IPS-11a (cell line): ENCODE results near the gene GZMH.
"Not testable (repeated sequence)": the region's sequence is repeated elsewhere in the genome, so short reads cannot be mapped to it uniquely, and the experiment has no call there.

Experiments used
- H3K4me3 ChIP-seq: one replicate; pipeline ENCODE4 v1.5.1; 2013; ENCODE audit warnings: low read depth, low read length, control low read depth

The GZMH gene

GRCh38 chr14:24609655-24610344, at the start of gene GZMH:
TSS of gene GZMH (minus strand) at chr14:24609685. CDS start at chr14:24609613, 72 bp downstream.
- no peak within 1 kb of the TSS for H3K4me3 ChIP-seq

GRCh38 chr14:24648361-24648760, 38.9 kb upstream of the GZMH start:
- not testable (repeated sequence) for H3K4me3 ChIP-seq

DNA sequence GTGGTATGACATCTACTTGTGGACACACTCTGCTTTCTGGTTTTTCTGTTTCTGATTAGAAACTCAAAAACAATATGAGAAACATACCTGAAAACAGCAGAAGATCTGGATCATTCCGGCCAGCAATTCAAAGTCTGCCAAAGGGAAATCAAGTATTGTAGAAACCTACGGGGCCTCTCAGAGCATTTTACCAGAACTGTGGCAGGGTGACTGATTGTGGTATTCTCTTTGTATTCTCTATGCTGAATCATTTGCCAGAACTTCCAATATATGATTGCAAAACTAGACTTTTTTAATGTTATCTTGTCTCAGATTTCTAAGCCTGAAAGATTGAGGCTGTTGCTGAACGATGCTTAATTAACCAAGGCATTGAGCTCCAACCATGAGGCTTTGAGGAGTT, 30.4 kb upstream of the GZMH start:
- no peak overlapping the region for H3K4me3 ChIP-seq

GRCh38 chr14:24639270-24639669, 29.8 kb upstream of the GZMH start:
- H3K4me3 ChIP-seq, result no peak overlapping the region

GRCh38 chr14:24634158-24634557, 24.7 kb upstream of the GZMH start, which contains the start of gene GZMB:
TSS of gene GZMB (minus strand) at chr14:24634190. CDS start at chr14:24634160, 30 bp downstream.
- no peak within 1 kb of the TSS for H3K4me3 ChIP-seq

DNA sequence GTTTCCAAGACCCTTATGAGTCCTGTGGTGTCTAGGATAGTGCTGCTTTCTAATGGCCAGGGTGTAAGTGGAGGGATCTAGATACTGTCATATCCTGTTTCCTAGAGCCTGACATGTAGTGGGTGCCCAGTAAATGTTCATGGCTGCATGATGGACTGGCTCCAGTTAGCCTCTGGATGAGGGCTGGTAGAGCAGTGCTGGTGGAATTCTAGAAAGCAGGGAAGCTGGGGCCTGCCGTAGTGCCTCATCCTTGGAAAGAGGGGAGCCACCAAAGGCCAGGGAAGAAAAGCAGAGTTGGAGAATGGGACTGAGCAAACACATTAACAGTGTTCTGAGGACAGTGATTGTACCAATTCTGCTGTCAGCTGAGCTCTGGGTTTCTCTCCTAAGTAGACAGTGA, 23.9 kb upstream of the GZMH start:
- H3K4me3 ChIP-seq, result no peak overlapping the region

DNA sequence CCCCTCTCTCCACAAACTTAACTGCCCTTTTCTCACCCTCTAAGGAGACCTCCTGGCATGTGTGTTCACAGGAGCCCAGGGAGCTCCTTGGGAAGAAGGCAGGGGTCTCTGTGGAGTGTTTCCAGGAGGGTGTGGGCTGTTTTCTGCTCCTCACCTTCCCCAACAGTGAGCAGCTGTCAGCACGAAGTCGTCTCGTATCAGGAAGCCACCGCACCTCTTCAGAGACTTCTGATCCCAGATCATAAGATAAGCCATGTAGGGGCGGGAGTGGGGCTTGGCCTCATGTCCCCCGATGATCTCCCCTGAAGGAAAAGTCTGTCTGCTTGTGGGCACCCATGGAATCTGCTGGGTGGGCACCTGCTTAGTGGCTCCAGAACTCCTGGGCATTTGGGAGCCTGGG, 23.3 kb upstream of the GZMH start:
- H3K4me3 ChIP-seq, result no peak overlapping the region

DNA sequence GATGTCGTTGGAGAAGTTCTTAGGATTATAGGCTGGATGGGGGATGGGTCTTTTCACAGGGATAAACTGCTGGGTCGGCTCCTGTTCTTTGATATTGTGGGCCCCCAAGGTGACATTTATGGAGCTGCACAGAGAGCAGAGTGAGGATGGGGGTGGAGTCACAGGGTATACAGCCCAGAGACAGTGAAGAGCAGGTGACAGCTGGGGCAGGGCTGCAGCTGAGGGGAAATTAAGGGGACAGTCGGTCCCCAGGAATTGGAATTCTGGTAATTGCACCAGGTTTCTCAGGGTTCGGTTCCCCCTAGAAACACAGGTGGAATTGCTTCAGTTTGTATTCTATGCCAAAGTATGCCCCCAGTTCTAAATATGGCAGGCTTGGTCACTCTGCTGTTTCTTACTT, 22.9 kb upstream of the GZMH start:
- no peak overlapping the region for H3K4me3 ChIP-seq

DNA sequence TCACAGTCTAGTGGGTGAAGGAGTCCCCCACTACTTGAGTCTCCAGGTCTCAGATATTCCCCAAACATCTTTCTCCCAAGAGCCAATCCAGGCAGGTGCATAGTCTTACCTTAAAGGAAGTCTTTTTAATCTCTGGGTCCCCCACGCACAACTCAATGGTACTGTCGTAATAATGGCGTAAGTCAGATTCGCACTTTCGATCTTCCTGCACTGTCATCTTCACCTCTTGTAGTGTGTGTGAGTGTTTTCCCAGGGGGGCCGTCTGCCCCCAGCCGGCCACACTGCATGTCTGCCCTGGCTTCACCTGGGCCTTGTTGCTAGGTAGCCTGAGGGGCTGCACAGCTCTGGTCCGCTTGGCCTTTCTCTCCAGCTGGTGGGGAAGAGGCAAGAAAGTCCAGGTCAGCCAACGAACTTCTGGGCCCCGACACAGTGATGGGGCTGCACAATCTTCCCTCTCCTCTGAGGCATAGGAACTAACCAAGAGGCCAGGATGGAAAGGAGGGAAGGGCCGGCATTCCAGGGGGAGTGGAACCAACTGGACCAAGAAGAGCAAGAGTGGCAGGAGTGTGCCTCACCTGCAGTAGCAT, 22.4 kb upstream of the GZMH start:
- H3K4me3 ChIP-seq, result no peak overlapping the region

DNA sequence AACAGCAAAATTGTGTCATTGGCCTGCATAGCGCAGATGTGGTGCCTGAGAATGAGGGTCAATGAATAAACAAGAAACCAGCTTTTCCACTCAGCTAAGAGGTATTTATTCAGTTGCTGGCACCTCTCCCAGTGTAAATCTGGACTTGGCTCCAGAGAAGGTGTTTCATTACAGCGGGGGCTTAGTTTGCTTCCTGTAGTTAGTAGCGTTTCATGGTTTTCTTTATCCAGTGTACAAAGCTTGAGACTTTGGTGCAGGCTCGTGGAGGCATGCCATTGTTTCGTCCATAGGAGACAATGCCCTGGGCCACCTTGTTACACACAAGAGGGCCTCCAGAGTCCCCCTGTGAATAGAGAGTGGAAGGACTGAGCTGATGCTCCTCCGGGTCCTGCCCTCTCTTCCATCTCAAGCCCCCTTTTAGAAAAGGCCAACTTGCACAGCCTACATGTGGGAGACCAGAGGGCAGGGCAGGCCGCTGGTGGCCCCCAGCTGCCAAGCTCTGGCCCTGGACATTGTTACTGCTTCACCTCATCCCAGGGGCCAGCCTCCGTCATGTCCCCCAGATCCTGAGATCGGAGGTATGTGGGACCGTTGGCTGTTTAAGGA, 21.5 kb upstream of the GZMH start:
- no peak overlapping the region for H3K4me3 ChIP-seq

- H3K4me3 ChIP-seq, result no peak overlapping the region
These were observed 20.8 kb upstream of the GZMH start for GRCh38 chr14:24630087-24630871.

GRCh38 chr14:24629521-24629920, 20.0 kb upstream of the GZMH start:
- no peak overlapping the region for H3K4me3 ChIP-seq

DNA sequence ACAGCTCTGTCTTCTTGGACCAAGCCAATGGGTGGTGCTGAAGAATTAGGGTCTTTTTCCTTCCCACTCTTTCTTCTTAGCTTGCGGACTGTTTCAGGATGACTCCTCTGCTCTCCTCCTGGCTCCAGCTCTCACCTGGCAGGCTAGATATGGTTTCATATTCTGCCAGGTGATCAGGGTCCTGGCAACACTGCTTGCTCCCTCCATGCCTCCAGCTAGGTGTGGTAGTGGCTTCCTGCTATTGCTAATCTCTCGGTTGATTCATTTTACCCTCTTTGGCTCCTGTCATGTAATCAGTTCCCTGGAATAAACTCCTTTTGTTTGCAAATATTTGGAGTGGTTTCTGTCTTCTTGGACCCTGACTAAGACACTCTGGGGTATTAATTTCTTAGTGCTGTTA, 4.3 kb upstream of the GZMH start:
- H3K4me3 ChIP-seq, result no peak overlapping the region

- H3K4me3 ChIP-seq, result no peak overlapping the region
These were observed 3.8 kb upstream of the GZMH start for GRCh38 chr14:24613241-24613640.

DNA sequence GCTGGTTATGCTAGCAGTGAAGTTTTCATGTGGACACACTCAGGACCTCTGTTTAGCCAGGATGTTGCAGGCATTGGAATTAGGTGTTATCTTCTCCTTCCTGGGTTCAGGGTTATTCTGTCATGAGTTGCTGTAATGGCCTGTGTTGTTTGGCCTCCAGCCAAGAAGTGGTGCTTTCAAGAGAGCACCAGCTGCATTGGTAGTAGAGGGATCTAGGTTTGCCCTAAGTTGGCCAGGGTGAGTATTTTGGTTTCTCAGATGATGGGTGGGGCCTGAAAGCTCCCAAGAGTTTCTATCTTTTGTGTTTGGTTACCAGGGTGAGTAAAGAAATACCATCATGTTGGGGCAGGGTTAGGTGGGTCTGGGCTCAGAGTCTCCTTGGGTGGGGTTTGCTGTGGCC, 2.7 kb upstream of the GZMH start:
- H3K4me3 ChIP-seq, result no peak overlapping the region

- no peak overlapping the region for H3K4me3 ChIP-seq
These were observed 1.6 kb downstream of the GZMH start for GRCh38 chr14:24607635-24608514.

DNA sequence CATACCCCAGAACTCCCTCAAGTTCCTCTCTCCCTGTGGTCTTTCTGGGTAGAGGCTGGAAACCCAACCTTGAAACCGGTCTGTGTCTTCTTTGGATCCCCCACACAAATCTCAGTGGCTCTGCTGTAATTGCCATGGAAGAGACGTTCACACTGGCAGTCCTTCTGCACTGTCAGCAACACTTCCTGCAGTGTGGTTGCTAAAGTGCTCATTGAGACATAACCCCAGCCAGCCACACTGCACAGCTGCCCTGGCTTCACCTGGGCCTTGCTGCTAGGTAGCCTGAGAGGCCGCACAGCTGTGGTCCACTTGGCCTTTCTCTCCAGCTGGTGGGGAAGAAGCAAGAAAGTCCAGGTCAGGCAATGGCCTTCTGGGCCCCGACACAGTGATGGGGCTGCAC, 2.4 kb downstream of the GZMH start:
- H3K4me3 ChIP-seq, result no peak overlapping the region

GRCh38 chr14:24606297-24606696, 3.2 kb downstream of the GZMH start:
- no peak overlapping the region for H3K4me3 ChIP-seq

DNA sequence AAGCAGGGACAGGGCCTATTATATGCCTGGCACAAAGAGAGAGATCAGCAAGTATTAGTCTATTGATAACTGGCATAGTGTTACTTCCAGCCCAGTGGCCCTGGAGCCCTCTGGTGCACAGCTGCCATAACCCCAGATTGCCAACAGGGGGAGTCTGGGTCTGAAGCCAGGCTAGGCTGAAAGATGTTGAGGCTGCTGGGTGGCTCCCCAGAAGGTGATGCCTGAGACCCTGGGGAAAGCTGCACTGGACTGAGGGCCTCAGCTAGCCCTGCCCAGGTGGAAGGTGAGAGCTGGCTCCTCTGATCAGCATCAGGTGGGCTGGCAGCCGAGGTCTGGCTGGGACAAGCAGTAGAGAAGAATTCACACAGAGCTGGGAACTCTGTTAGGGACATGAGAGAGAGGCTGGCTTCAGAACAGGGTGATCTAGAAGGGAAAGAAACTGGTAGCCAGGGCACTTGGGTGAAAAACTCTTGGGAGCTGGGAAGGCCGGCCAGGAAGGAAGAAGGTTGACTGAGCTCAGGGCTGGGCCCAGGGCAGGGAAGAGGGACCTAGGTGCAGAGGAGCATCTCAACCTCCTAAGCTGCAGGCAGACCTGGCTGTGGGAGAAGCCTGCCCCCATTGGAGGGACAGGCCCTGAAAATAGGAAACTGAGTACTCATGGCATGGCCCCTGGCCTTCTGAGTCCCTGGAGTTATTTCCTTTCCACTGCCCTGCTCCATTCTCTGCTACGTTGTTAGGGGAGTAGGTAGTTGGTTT, 3.9 kb downstream of the GZMH start:
- H3K4me3 ChIP-seq, result no peak overlapping the region

DNA sequence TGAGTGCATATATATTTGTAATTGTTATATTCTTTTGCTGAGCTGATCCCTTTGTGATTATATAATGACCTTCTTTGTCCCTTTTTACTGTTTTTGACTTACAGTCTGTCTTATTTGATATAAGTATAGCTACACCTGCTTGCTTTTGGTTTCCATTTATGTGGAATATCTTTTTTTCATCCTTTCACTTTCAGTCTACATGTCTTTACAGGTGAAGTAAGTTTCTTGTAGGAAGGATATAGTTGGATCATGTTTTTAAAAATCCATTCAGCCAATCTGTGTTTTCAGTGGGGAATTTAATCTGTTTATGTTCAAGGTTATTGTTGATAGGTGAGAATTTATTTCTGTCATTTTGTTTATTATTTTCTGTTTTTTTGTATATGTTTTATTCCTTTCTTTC, 12.1 kb downstream of the GZMH start:
- no peak overlapping the region for H3K4me3 ChIP-seq
